Keratinocyte (primary cell): ENCODE data around the gene RPH3AL. TPM values are rescaled to one million over a fixed set of nuclear protein-coding genes. Genes with fewer than 3 reads are reported as not detected.

Experiments
- DNase-seq: peaks from one replicate; pipeline ENCODE4 v3.0.0-alpha.2; 2011; ENCODE audit warnings: low read depth, missing footprints, low spot score
- FAIRE-seq: peaks from 2 replicates; lab custom pipeline; 2011; peaks lifted over from hg19 to GRCh38; lab: Jason Lieb, UNC
- H2AFZ ChIP-seq: 2 replicates; pipeline ENCODE4 v1.6.0; 2012; ENCODE audit warnings: low read length, control low read depth, inconsistent platforms; ENCODE audit not compliant: control insufficient read depth
- H3K27ac ChIP-seq: 2 replicates; pipeline ENCODE4 v1.5.1; 2011; ENCODE audit warnings: low read length; ENCODE audit not compliant: control insufficient read depth, insufficient read depth
- H3K27me3 ChIP-seq: 3 replicates; pipeline ENCODE4 v1.6.0; 2011; ENCODE audit warnings: low read length; ENCODE audit not compliant: control insufficient read depth, insufficient read depth; ENCODE audit errors: extremely low read depth
- H3K36me3 ChIP-seq, 2 experiments: 2 replicates in 1 of 2; 3 replicates in 1 of 2; pipeline ENCODE4 v1.5.1; 2011; ENCODE audit warnings: low read length in 2 of 2, mild to moderate bottlenecking in 1 of 2; ENCODE audit not compliant: control insufficient read depth in 2 of 2, insufficient read depth in 2 of 2; ENCODE audit errors: extremely low read depth in 1 of 2
- H3K4me1 ChIP-seq: 3 replicates; pipeline ENCODE4 v1.5.1; 2011; ENCODE audit warnings: low read length; ENCODE audit not compliant: control insufficient read depth, insufficient read depth; ENCODE audit errors: extremely low read depth
- H3K4me2 ChIP-seq: 3 replicates; pipeline ENCODE4 v1.6.0; 2011; ENCODE audit warnings: low read depth, low read length; ENCODE audit not compliant: control insufficient read depth, insufficient read depth; ENCODE audit errors: extremely low read depth
- H3K4me3 ChIP-seq, 3 experiments: fragments of 200-600 bp in 1 of 3; sonication (generic) in 1 of 3; 2 replicates in 2 of 3; 3 replicates in 1 of 3; pipeline ENCODE4 v1.5.1; 2011 to 2016; ENCODE audit warnings: low read length in 3 of 3, mild to moderate bottlenecking in 3 of 3, control low read depth in 2 of 3, inconsistent platforms in 1 of 3, low read depth in 1 of 3, mixed read lengths in 1 of 3, mixed run types in 1 of 3, moderate library complexity in 1 of 3; ENCODE audit not compliant: control insufficient read depth in 2 of 3, insufficient read depth in 2 of 3; ENCODE audit errors: extremely low read depth in 1 of 3
- H3K79me2 ChIP-seq: 2 replicates; pipeline ENCODE4 v1.6.0; 2012; ENCODE audit warnings: low read length; ENCODE audit not compliant: control insufficient read depth, insufficient read depth
- H3K9ac ChIP-seq: 3 replicates; pipeline ENCODE4 v1.6.0; 2011; ENCODE audit warnings: low read length; ENCODE audit not compliant: control insufficient read depth, insufficient read depth; ENCODE audit errors: extremely low read depth
- H3K9me1 ChIP-seq: 3 replicates; pipeline ENCODE4 v1.6.0; 2011; ENCODE audit warnings: low read length; ENCODE audit not compliant: control insufficient read depth, insufficient read depth; ENCODE audit errors: extremely low read depth
- H3K9me3 ChIP-seq: 2 replicates; pipeline ENCODE4 v1.5.1; 2012; ENCODE audit warnings: low read depth, low read length; ENCODE audit not compliant: control insufficient read depth
- H4K20me1 ChIP-seq: 3 replicates; pipeline ENCODE4 v1.6.0; 2011; ENCODE audit warnings: low read length; ENCODE audit not compliant: control insufficient read depth, insufficient read depth; ENCODE audit errors: extremely low read depth
- CTCF ChIP-seq, 3 experiments: IDR thresholded peaks in 1 of 3; conservative IDR thresholded peaks in 1 of 3; optimal IDR thresholded peaks in 1 of 3; 2 replicates in 2 of 3; 3 replicates in 1 of 3; pipeline versions ENCODE3 to v1.5.1; 2011; ENCODE audit warnings: low read length in 3 of 3, mild to moderate bottlenecking in 3 of 3, moderate library complexity in 2 of 3, control low read depth in 1 of 3, inconsistent platforms in 1 of 3; ENCODE audit not compliant: insufficient read depth in 2 of 3; ENCODE audit errors: extremely low read depth in 1 of 3
- EZH2 ChIP-seq: IDR thresholded peaks from one replicate; pipeline ENCODE4 v1.6.1; 2012; ENCODE audit warnings: inconsistent platforms, mild to moderate bottlenecking, low read length, moderate library complexity
- dilution Hi-C: fragments of 300-500 bp; cut with MboI; formaldehyde crosslinking; loops from one replicate; pipeline ENCODE4 v1.7.0; 2020; ENCODE audit warnings: low sequenced_read_pairs; ENCODE audit not compliant: extremely low pct_ligation_motif_present
- polyA plus RNA-seq, 5 experiments: library from polyadenylated mRNA; depleted of rRNA in 3 of 5; stranded (reverse) in 3 of 5; stranded (forward) in 1 of 5; unstranded in 1 of 5; fragments of >200 nt; gene quantifications; 1 replicate in 1 of 5; 2 replicates in 3 of 5; 3 replicates in 1 of 5; pipeline versions ENCODE4 v1.2.1 to v1.2.3, GENCODE V29; 2011 to 2012; ENCODE audit warnings: missing spikeins in 2 of 5, low read depth in 1 of 5, low replicate concordance in 1 of 5

Gene RPH3AL
- polyA plus RNA-seq, 1 donor (not counting 4 experiments of a cell fraction or from before 2014, with no cell fraction given): 0.31 TPM

DNA sequence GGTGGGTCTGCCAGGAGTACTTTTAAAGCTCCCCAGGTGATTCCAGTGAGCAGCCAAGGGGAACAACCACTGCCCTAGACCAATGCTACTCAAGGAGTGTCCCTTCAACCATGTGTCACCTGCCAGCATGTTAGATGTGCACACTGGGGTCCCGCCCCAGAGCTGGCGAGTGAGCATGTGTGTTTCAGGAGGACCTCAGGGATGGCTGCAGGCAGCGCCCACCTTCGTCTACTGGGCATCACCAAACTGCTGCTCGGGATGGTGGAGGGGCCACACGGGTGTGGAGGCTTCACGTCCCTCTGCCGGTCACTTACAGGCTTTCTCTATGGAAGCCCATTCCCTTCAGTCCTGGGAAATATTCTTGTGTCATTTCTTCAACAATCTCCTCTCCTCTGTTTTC, 142.2 kb downstream of the RPH3AL start:
- Histone ChIP-seq H3K27me3 (peaks cover 20% of the 10 kb centered on the region), H4K20me1 (no peaks in the 10 kb centered on the region), H3K36me3 (no peaks in the 10 kb centered on the region), H3K4me2 (no peak overlapping the region), H3K27ac (no peak overlapping the region), H3K4me1 (no peaks in the 10 kb centered on the region), H3K4me3 (no peak overlapping the region), H2AFZ (no peak overlapping the region), H3K79me2 (no peaks in the 10 kb centered on the region), H3K9me3 (no peaks in the 10 kb centered on the region), H3K9me1 (no peaks in the 10 kb centered on the region), H3K9ac (no peak overlapping the region)
- DNase-seq (no peak), FAIRE-seq (no peak)
- no peak for TF ChIP-seq CTCF (optimal IDR thresholded peaks at IDR 0.05 in 1 of 3, IDR thresholded peaks at IDR 0.05 in 1 of 3, conservative IDR thresholded peaks at IDR 0.05 in 1 of 3; ENCODE audit: extremely low read depth in 1 of 3, insufficient read depth in 2 of 3, low read length in 3 of 3)
- no peak for TF ChIP-seq EZH2
- dilution Hi-C loops: no loop called here

DNA sequence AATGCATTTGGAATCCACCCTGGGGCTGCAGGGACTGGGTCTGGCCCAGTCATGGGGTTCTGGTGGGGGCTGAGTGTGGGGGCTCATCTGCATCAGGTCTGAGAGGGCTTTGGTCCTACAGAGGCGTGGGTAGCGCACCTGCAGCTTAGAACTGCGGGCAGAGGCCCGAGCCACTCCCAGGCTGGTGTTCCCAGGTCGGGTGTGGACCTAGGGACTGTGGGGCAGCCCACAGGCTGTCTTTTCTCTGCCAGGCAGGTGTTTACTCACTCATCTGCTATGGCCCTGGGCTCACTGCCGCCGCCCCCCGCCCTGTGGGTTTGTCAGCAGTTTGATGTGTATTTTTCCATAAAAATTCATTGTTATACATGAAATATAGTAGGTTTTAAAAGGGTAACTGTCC, 144.2 kb downstream of the RPH3AL start:
- no peak for FAIRE-seq
- no peak overlapping the region for H3K4me3 ChIP-seq
- no peak overlapping the region for H2AFZ ChIP-seq
- no peaks in the 10 kb centered on the region for H3K9me1 ChIP-seq
- no peak overlapping the region for H3K4me2 ChIP-seq
- H4K20me1 ChIP-seq: no peaks in the 10 kb centered on the region
- no peaks in the 10 kb centered on the region for H3K9me3 ChIP-seq
- no peak for TF ChIP-seq CTCF (optimal IDR thresholded peaks at IDR 0.05 in 1 of 3, IDR thresholded peaks at IDR 0.05 in 1 of 3, conservative IDR thresholded peaks at IDR 0.05 in 1 of 3; ENCODE audit: extremely low read depth in 1 of 3, insufficient read depth in 2 of 3, low read length in 3 of 3)
- no peak for TF ChIP-seq EZH2
- no peak overlapping the region for H3K9ac ChIP-seq
- H3K27ac ChIP-seq: no peak overlapping the region
- dilution Hi-C loops: no loop called here
- no peak for DNase-seq
- H3K27me3 ChIP-seq: peaks cover 25% of the 10 kb centered on the region
- H3K4me1 ChIP-seq: no peaks in the 10 kb centered on the region
- no peaks in the 10 kb centered on the region for H3K36me3 ChIP-seq
- H3K79me2 ChIP-seq: no peaks in the 10 kb centered on the region
